Mucosa of stomach (tissue), 1 donor: ENCODE measurements around the gene REEP6.
"Not testable (repeated sequence)": the region's sequence is repeated elsewhere in the genome, so short reads cannot be mapped to it uniquely, and the experiment has no call there.

ENCODE experiments used
- H3K27me3 ChIP-seq: one replicate; pipeline ENCODE4 v1.7.0; 2013; ENCODE audit warnings: mild to moderate bottlenecking, low read length; ENCODE audit not compliant: control insufficient read depth, insufficient read depth
- H3K36me3 ChIP-seq: one replicate; pipeline ENCODE4 v1.7.0; 2013; ENCODE audit warnings: low read length; ENCODE audit not compliant: control insufficient read depth, insufficient read depth
- H3K4me1 ChIP-seq: one replicate; pipeline ENCODE4 v1.7.0; 2013; ENCODE audit warnings: mild to moderate bottlenecking, low read length; ENCODE audit not compliant: control insufficient read depth, insufficient read depth
- H3K4me3 ChIP-seq: one replicate; pipeline ENCODE4 v1.7.0; 2013; ENCODE audit warnings: low read length
- H3K9ac ChIP-seq: one replicate; pipeline ENCODE4 v1.7.0; 2013; ENCODE audit warnings: mild to moderate bottlenecking, low read length, moderate library complexity
- H3K9me3 ChIP-seq: one replicate; pipeline ENCODE4 v1.7.0; 2013; ENCODE audit warnings: mild to moderate bottlenecking, low read length, moderate library complexity; ENCODE audit not compliant: control insufficient read depth
- donor health status: Pancreatic carcinoma.

REEP6 gene

DNA sequence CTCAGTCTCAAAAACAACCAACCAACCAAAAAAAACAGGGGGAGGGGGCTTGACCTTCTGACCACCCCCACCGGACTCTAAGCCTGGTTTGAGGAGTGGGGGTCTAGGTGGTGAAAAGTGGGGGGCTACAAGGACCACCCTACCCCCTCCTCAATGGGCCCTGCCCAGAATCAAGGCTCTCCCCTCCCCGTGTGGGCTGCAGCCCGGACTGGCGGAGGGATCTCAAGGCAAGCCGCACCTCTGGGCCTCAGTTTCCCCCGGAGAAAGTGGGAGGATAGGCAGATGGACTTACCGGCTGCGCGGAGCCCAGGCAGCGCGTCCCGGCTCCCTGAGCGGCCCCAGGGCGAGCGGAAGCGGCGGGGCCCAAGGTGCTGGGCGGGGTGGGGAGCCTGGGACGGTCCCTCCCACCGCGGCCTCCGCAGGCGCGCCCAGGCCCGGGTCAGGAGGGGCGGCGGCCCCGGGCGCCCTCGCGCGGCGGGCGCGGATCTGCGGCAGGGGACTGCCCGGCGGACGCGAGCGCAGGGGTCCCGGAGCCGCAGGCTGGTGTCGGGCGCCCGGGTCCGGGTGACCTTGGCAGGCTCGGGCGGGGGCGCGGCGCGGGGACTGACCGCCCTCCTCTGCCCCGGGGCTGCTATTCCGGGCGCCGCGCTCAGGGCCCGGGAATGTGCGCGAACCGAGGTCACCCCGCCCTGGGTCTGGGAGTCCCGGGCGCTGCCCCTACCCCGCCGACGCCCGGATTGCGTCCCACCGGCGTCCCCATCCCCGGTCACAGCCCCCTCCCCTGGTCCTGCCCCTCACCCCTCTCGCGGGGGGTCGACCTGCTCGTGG is 21.9 kb downstream of the REEP6 start, which contains the start of gene ADAMTSL5:
Gene ADAMTSL5, minus strand, starts transcription at position 349 of the 828 bp plus-strand sequence. CDS start 2,076 bp downstream, outside the sequence.
- H3K36me3 ChIP-seq: no peaks in the 10 kb centered on the region
- H3K9ac ChIP-seq: peak within 1 kb of the TSS; percentile 66
- H3K4me3 ChIP-seq: peak within 1 kb of the TSS; percentile 14
- peaks cover 4% of the 10 kb centered on the region for H3K4me1 ChIP-seq
- no peaks in the 10 kb centered on the region for H3K9me3 ChIP-seq
- peaks cover 26% of the 10 kb centered on the region for H3K27me3 ChIP-seq

DNA sequence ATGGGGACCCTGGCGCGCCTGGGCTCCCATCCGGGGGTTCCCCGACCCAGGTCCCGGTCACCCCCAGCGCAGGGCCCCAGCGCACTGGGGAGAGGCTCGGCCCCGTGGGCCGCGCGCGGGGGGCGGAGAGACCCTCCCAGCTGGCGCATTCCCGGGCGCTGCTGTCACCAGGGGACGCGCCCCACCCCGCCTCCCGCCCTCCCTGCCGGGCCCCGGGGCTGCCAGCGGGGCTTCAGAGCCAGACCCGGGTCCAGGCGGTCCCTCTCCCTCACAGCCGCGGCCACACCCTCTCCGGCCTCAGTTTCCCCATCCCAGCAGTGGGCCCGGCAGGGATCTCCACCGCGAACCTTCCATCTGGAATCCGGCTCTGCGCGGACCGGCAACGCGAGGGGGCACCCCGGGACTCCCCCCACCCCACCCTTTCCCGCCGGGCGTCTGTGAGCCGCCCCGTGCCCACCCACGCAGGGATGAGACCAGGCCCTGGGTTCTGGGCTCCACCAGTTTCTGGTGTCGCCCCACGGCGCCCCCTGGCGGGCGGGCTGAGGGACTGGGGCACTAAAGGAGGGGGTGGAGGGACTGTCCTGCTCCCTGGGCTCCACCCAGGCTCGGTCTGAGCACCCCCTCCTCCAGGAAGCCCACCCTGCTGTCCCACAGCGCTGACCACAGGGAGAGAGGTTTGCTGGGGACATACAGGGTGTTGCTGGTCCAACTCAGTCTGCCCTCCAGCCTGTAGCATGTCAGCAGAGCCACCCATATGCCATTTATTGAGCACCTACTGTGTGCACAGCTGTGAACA is 22.7 kb downstream of the REEP6 start:
- Histone ChIP-seq H3K4me3 (no peak overlapping the region), H3K27me3 (peaks cover 32% of the 10 kb centered on the region), H3K36me3 (no peaks in the 10 kb centered on the region), H3K9me3 (no peaks in the 10 kb centered on the region), H3K9ac (peak overlapping the region; percentile 61), H3K4me1 (peaks cover 4% of the 10 kb centered on the region)

DNA sequence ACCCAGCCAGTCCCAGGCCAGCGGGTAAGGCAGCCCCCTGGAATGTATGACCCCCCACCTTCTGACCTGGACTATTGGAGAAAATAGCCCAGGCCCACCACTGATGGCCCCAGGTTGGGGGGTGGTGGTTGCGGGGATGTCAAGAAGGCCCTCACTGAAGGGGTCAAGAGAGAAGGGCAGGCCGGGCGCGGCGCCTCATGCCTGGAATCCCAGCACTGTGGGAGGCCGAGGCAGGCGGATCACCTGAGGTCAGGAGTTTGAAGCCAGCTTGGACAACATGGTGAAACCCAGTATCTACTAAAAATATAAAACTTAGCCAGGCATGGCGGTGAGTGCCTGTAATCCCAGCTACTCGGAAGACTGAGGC is 23.3 kb downstream of the REEP6 start:
- Histone ChIP-seq H3K27me3 (peaks cover 32% of the 10 kb centered on the region), H3K4me1 (peaks cover 4% of the 10 kb centered on the region), H3K9ac (no peak overlapping the region), H3K4me3 (no peak overlapping the region), H3K36me3 (no peaks in the 10 kb centered on the region), H3K9me3 (no peaks in the 10 kb centered on the region)

DNA sequence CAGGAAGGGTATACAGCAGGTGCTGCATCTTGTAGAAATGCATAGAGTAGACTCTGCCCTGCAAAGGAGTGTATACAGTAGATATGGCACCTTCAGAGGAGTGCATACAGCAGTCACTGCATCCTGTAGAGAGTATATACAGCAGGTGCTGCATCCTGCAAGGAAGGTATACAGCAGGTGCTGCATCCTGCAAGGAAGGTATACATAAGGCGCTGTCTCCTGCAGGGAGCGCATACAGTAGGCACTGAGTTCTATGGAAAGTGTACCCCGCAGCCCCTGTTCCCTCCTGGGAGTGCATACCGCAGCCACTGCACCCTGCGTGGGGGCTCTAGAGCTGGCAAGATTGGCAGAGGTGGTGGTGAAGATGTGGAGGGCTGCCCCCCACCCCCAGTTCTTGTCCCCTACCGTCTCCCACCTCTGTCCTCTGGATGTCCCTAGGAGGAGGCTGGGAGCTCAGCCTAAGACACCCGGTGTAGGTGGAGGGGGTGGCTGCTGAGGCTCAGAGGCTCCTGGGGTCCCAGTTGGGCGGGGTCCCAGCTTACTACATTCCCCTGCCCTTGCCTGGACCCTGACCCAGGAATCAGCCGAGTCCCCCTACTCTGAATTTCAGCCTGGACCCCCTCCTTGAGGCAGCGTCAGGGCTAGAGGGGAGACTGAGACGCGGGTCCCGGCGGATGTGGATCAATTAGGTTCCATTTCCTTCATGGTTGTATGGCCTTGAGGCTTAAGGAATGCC is 24.2 kb downstream of the REEP6 start:
- Histone ChIP-seq H3K9ac (no peak overlapping the region), H3K4me3 (no peak overlapping the region), H3K9me3 (no peaks in the 10 kb centered on the region), H3K36me3 (no peaks in the 10 kb centered on the region), H3K27me3 (peaks cover 30% of the 10 kb centered on the region), H3K4me1 (peaks cover 4% of the 10 kb centered on the region)

DNA sequence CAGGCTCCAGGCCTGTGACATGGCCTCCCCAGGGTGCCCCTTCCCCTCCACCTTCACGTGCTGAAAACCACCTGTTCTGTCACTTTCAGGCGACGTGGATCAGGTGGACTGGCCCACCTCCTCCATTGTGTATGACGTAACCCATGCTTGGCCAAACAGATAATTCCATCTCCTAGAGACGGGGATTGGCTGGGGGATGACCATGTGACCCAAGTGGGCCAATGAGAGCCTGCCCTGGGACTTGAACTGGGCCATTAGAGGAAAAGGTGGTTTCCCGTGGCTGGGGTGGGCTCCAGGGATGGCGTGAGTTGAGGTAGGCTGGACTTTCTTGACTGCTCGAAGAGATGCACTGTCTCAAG is 25.4 kb downstream of the REEP6 start:
- no peaks in the 10 kb centered on the region for H3K9me3 ChIP-seq
- H3K36me3 ChIP-seq: no peaks in the 10 kb centered on the region
- H3K4me1 ChIP-seq: peaks cover 4% of the 10 kb centered on the region
- no peak overlapping the region for H3K9ac ChIP-seq
- H3K4me3 ChIP-seq: no peak overlapping the region
- peaks cover 29% of the 10 kb centered on the region for H3K27me3 ChIP-seq

DNA sequence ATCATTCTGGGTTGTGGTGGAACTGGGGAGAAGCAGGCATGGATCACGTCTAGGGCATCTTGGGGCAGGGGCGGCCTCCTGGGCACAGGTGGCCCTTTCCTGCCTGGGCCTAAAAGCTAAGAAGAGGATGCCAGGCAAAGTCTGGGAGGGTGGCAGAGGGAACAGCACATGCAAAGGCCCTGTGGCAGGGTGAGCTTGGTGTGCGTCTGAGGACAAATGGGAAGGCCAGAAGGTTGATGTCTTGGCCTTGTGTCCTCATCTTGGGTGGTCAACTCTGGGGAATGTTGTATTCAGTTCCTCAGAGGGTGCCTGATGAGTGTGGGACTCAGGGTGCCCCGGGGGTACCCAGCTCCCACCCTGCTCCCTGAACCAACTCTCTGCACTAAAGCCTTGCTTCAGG is 27.5 kb downstream of the REEP6 start:
- Histone ChIP-seq H3K27me3 (peaks cover 37% of the 10 kb centered on the region), H3K36me3 (no peaks in the 10 kb centered on the region), H3K9ac (no peak overlapping the region), H3K4me1 (no peaks in the 10 kb centered on the region), H3K9me3 (no peaks in the 10 kb centered on the region), H3K4me3 (no peak overlapping the region)

DNA sequence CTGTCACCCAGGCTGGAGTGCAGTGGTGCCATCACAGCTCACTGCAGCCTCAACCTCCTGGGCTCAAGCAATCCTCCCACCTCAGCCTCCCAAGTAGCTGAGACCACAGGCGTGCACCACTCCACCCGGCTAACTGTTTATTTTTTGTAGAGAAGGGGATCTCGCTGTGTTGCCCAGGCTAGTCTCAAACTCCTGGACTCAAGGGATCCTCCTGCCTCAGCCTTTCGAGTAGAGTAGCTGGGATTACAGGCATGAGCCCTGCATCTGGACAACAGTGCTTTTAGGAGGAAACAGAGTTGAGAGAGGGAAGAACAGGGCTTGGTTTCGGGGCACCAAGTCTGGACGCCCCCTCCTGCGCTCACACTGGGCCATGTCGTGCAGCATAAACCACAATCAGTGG is 28.8 kb downstream of the REEP6 start:
- H3K36me3 ChIP-seq, H3K4me3 ChIP-seq, H3K9ac ChIP-seq, H3K4me1 ChIP-seq, H3K9me3 ChIP-seq: not testable (repeated sequence)
- peaks cover 41% of the 10 kb centered on the region for H3K27me3 ChIP-seq

DNA sequence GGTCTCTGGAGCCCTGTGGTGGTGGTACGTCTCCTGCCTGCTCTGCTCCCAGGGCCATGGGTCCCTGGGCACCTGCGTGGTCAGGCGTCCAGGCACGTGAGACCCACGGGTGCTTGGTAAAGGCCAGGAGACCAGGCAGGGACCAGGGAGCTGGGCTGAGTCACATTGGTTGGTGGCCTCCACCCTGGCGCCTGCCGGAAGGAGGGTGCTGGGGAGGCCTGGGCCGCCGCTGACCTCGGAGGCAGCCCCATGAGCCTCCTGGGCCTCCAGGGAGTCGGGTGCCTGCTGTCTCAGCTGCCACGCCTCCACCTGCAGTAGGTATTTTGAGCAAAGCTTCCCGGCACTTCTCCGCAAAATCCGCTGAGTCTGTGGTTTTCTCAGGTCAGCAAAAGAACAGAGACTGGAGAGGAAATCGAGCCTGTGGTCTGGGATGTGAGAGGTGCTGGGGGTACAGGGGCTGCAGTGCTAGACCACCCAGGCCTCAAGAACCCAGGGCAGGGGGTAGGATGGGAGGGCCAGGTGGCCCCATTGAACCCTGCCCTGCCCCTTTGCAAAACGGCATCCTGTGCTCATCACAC is 29.3 kb downstream of the REEP6 start:
- H3K9ac ChIP-seq: no peak overlapping the region
- H3K27me3 ChIP-seq: peaks cover 41% of the 10 kb centered on the region
- H3K4me3 ChIP-seq: no peak overlapping the region
- no peaks in the 10 kb centered on the region for H3K4me1 ChIP-seq
- no peaks in the 10 kb centered on the region for H3K9me3 ChIP-seq
- no peaks in the 10 kb centered on the region for H3K36me3 ChIP-seq

DNA sequence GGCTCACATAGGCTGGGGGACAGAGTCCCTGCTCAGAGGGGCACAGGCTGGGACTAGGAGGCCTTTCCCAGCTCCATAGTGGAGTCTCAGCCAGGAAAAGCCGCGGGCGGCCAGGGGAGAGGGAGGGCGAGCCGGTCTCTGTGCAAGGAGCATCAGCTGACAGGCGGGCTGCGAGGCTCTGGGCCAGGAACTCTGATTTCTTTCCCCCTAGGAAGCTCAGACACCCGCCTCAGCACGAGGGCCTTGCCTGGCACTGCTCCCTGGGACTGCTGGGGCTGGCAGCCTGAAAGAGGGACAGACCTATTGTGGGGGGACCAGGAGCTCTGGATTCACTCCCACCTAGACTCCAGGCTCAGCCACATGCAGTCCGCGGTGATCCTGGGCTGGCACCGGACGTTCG is 30.7 kb downstream of the REEP6 start:
- H3K9me3 ChIP-seq: no peaks in the 10 kb centered on the region
- no peak overlapping the region for H3K9ac ChIP-seq
- no peaks in the 10 kb centered on the region for H3K4me1 ChIP-seq
- H3K36me3 ChIP-seq: no peaks in the 10 kb centered on the region
- no peak overlapping the region for H3K4me3 ChIP-seq
- H3K27me3 ChIP-seq: peaks cover 47% of the 10 kb centered on the region

DNA sequence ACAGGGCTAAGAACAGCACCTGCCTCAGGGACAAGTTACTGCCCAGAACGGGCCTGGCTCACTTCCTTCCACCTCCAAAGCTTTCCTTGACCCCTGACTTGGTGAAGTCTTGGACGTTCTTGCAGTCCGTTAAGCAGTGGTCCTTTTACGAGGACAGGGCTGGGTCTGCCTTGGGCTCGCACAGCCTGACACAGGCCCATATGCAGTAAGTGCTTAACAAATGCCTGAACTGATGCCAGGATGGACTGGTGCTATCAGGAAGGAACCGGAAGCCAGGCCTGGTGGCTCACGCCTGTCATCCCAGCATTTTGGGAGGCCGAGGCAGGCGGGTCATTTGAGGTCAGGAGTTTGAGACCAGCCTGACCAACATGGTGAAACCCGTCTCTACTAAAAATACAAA is 31.1 kb downstream of the REEP6 start:
- H3K9me3 ChIP-seq: no peaks in the 10 kb centered on the region
- no peaks in the 10 kb centered on the region for H3K36me3 ChIP-seq
- H3K27me3 ChIP-seq: peaks cover 47% of the 10 kb centered on the region
- H3K9ac ChIP-seq: no peak overlapping the region
- no peaks in the 10 kb centered on the region for H3K4me1 ChIP-seq
- H3K4me3 ChIP-seq: no peak overlapping the region

DNA sequence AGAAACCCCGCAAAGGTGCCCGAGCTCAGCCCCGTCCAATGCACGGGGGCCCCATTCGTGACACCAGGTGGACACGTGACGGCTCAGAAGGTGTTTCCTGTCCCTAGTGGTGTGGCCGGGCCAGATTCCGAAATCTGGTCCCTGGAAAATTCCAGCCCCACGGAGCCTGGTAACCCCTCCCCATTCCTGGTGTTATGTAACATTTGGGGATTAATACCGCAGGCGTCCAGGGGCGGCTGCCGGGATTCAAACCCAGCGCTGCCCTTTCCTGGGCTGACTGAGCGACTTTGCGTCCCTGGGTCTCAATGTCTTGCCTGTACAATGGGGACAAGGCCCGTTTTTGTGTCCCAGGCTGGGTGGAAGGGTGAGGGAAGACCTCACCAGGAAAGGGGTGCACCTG is 31.9 kb downstream of the REEP6 start:
- Histone ChIP-seq H3K4me3 (no peak overlapping the region), H3K36me3 (no peaks in the 10 kb centered on the region), H3K4me1 (no peaks in the 10 kb centered on the region), H3K9ac (no peak overlapping the region), H3K9me3 (no peaks in the 10 kb centered on the region), H3K27me3 (peaks cover 47% of the 10 kb centered on the region)
